ENCODE results near the gene PXYLP1. TPM values are rescaled to one million over a fixed set of nuclear protein-coding genes. Genes with fewer than 3 reads are reported as not detected.

PXYLP1 gene
- total and polyA plus RNA-seq, 9 of the 15 experiments (the other 6 are each of a cell fraction or from before 2014, with no cell fraction given), result 0.80 to 2.9 (median 1.3) TPM

DNA sequence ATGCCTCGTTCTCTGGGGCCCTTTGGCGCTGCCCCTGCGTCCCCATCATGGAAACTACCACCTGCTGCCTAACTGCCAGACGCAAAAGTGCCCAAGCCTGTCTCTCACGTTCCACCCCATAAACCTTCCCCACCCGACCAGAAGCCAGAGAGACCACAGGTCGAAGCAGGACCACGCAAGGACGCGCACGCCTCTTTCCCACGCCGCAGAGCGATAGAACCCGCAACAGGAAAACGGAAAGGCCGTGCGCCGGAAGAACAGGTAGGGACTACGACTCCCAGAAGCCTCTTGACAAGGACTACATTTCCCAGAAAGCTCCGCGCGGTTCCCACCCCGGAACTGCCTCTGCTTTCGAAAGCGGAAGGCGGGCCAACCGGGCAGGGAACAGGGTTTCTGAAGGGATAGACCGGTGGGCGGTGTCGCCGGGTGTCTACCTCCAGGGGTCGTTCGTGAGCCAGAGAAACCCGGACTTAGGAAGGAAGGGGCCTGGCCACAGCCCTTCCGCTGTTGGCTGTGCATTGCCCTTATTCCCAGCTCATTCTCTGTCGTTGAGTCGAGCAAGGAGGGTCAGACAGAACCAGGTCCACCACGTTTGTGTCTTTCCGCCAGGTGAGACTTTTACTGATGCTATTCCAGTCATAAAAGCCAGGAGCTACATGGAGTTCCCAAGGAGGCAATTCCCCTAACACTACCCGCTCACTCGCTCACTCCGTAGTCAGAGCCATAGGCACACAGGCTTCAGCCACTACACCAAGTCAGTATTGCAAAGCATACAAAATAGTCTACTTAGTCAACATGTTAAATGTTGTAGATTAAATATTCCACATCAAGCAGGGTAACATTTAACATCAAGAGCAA, 80.1 kb downstream of the PXYLP1 start (continued):
- TF ChIP-seq, protein P1, sequence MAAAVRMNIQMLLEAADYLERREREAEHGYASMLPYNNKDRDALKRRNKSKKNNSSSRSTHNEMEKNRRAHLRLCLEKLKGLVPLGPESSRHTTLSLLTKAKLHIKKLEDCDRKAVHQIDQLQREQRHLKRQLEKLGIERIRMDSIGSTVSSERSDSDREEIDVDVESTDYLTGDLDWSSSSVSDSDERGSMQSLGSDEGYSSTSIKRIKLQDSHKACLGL (CRISPR knock-in tag; IDR thresholded peaks at IDR 0.05; ENCODE audit: borderline replicate concordance, poor library complexity, severe bottlenecking), result peak; percentile 51
- TF ChIP-seq MBD2 (IDR thresholded peaks at IDR 0.05; ENCODE audit: borderline replicate concordance, low read depth) (peak; percentile 93), ZBTB17 (CRISPR knock-in tag; IDR thresholded peaks at IDR 0.05) (no peak), FOXK1 (CRISPR knock-in tag; IDR thresholded peaks at IDR 0.05; ENCODE audit: borderline replicate concordance) (0 out of 2 replicates have a peak, but pooled peaks have one; percentile 65), ZNF146 (CRISPR knock-in tag; IDR thresholded peaks at IDR 0.05; ENCODE audit: unreplicated experiment) (no peak), SUPT5H (IDR thresholded peaks at IDR 0.05) (peak; percentile 94), FOXK2 (conservative IDR thresholded peaks at IDR 0.05 in 1 of 2, IDR thresholded peaks at IDR 0.05 in 1 of 2; ENCODE audit: low read depth in 2 of 2) (peak; percentile 91 to 94), STAG1 (CRISPR knock-in tag; IDR thresholded peaks at IDR 0.05; ENCODE audit: borderline replicate concordance) (peak; percentile 32; the same call in 1 of the 2 replicates)
- TF ChIP-seq, protein P2, sequence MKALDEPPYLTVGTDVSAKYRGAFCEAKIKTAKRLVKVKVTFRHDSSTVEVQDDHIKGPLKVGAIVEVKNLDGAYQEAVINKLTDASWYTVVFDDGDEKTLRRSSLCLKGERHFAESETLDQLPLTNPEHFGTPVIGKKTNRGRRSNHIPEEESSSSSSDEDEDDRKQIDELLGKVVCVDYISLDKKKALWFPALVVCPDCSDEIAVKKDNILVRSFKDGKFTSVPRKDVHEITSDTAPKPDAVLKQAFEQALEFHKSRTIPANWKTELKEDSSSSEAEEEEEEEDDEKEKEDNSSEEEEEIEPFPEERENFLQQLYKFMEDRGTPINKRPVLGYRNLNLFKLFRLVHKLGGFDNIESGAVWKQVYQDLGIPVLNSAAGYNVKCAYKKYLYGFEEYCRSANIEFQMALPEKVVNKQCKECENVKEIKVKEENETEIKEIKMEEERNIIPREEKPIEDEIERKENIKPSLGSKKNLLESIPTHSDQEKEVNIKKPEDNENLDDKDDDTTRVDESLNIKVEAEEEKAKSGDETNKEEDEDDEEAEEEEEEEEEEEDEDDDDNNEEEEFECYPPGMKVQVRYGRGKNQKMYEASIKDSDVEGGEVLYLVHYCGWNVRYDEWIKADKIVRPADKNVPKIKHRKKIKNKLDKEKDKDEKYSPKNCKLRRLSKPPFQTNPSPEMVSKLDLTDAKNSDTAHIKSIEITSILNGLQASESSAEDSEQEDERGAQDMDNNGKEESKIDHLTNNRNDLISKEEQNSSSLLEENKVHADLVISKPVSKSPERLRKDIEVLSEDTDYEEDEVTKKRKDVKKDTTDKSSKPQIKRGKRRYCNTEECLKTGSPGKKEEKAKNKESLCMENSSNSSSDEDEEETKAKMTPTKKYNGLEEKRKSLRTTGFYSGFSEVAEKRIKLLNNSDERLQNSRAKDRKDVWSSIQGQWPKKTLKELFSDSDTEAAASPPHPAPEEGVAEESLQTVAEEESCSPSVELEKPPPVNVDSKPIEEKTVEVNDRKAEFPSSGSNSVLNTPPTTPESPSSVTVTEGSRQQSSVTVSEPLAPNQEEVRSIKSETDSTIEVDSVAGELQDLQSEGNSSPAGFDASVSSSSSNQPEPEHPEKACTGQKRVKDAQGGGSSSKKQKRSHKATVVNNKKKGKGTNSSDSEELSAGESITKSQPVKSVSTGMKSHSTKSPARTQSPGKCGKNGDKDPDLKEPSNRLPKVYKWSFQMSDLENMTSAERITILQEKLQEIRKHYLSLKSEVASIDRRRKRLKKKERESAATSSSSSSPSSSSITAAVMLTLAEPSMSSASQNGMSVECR (CRISPR knock-in tag; IDR thresholded peaks at IDR 0.05), result peak; percentile 82
- TF ChIP-seq, protein P3, sequence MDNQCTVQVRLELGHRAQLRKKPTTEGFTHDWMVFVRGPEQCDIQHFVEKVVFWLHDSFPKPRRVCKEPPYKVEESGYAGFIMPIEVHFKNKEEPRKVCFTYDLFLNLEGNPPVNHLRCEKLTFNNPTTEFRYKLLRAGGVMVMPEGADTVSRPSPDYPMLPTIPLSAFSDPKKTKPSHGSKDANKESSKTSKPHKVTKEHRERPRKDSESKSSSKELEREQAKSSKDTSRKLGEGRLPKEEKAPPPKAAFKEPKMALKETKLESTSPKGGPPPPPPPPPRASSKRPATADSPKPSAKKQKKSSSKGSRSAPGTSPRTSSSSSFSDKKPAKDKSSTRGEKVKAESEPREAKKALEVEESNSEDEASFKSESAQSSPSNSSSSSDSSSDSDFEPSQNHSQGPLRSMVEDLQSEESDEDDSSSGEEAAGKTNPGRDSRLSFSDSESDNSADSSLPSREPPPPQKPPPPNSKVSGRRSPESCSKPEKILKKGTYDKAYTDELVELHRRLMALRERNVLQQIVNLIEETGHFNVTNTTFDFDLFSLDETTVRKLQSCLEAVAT (IDR thresholded peaks at IDR 0.05), result peak in 1 of 2 experiments; percentile 78; a peak in 2 of 4 replicates
- TF ChIP-seq, protein P4, sequence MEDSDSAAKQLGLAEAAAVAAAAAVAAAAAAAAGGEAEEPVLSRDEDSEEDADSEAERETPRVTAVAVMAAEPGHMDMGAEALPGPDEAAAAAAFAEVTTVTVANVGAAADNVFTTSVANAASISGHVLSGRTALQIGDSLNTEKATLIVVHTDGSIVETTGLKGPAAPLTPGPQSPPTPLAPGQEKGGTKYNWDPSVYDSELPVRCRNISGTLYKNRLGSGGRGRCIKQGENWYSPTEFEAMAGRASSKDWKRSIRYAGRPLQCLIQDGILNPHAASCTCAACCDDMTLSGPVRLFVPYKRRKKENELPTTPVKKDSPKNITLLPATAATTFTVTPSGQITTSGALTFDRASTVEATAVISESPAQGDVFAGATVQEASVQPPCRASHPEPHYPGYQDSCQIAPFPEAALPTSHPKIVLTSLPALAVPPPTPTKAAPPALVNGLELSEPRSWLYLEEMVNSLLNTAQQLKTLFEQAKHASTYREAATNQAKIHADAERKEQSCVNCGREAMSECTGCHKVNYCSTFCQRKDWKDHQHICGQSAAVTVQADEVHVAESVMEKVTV (CRISPR knock-in tag; IDR thresholded peaks at IDR 0.05), result peak; percentile 94
- TF ChIP-seq, protein P5, sequence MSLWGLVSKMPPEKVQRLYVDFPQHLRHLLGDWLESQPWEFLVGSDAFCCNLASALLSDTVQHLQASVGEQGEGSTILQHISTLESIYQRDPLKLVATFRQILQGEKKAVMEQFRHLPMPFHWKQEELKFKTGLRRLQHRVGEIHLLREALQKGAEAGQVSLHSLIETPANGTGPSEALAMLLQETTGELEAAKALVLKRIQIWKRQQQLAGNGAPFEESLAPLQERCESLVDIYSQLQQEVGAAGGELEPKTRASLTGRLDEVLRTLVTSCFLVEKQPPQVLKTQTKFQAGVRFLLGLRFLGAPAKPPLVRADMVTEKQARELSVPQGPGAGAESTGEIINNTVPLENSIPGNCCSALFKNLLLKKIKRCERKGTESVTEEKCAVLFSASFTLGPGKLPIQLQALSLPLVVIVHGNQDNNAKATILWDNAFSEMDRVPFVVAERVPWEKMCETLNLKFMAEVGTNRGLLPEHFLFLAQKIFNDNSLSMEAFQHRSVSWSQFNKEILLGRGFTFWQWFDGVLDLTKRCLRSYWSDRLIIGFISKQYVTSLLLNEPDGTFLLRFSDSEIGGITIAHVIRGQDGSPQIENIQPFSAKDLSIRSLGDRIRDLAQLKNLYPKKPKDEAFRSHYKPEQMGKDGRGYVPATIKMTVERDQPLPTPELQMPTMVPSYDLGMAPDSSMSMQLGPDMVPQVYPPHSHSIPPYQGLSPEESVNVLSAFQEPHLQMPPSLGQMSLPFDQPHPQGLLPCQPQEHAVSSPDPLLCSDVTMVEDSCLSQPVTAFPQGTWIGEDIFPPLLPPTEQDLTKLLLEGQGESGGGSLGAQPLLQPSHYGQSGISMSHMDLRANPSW (CRISPR knock-in tag; IDR thresholded peaks at IDR 0.05), result peak; percentile 72; the same call in 1 of the 2 replicates
- TF ChIP-seq, protein P6, sequence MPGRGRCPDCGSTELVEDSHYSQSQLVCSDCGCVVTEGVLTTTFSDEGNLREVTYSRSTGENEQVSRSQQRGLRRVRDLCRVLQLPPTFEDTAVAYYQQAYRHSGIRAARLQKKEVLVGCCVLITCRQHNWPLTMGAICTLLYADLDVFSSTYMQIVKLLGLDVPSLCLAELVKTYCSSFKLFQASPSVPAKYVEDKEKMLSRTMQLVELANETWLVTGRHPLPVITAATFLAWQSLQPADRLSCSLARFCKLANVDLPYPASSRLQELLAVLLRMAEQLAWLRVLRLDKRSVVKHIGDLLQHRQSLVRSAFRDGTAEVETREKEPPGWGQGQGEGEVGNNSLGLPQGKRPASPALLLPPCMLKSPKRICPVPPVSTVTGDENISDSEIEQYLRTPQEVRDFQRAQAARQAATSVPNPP (IDR thresholded peaks at IDR 0.05; ENCODE audit: borderline replicate concordance, insufficient read depth, insufficient read length), result no peak

All from K562 (cell line).